AG04450 (cell line): Measurements from ENCODE around the gene RBKS. TPM values are rescaled to one million over a fixed set of nuclear protein-coding genes. Genes with fewer than 3 reads are reported as not detected.

Source experiments
- CTCF ChIA-PET: fragments of 300-600, 350-600 bp; formaldehyde crosslinking; extraction: SDS; loops from one replicate; lab custom pipeline; 2022; ENCODE audit warnings: antibody characterized with exemption, inconsistent platforms; lab: Charles Lee
- POLR2A ChIA-PET: fragments of 350-600 bp; formaldehyde crosslinking; extraction: SDS; loops from one replicate; lab custom pipeline; 2021; ENCODE audit warnings: antibody characterized with exemption, inconsistent platforms; lab: Yijun Ruan, JAX
- DNase-seq: peaks from one replicate; pipeline ENCODE4 v3.0.0-alpha.2; 2011; ENCODE audit warnings: low read depth, low spot score
- H3K27ac ChIP-seq: one replicate; pipeline ENCODE4 v1.5.1; 2012; ENCODE audit warnings: low read depth, low read length, control low read depth
- H3K27me3 ChIP-seq: one replicate; pipeline ENCODE4 v1.6.0; 2012; ENCODE audit warnings: low read length; ENCODE audit not compliant: control insufficient read depth, insufficient read depth
- H3K4me3 ChIP-seq: 2 replicates; pipeline ENCODE4 v1.5.1; 2011; ENCODE audit warnings: mild to moderate bottlenecking, low read depth, low read length, control low read depth
- H3K9me3 ChIP-seq: 2 replicates; pipeline ENCODE4 v1.5.1; 2012; ENCODE audit warnings: low read length; ENCODE audit not compliant: control insufficient read depth, insufficient read depth
- CTCF ChIP-seq: IDR thresholded peaks from 2 replicates; pipeline ENCODE4 v1.5.1; 2011; ENCODE audit warnings: low read depth, low read length, control low read depth, inconsistent platforms
- polyA plus RNA-seq: library from polyadenylated mRNA; depleted of rRNA; stranded (reverse); fragments of >200 nt; gene quantifications from 2 replicates; pipeline ENCODE4 v1.2.3, GENCODE V29; 2011

RBKS gene
- polyA plus RNA-seq, 1 experiment, result 1.5 TPM

GRCh38 chr2:27929916-27930486 lies 39.8 kb upstream of the RBKS start:
- POLR2A ChIA-PET, result interaction anchor here (0.6 kb wide), 1 partner anchor 294 kb away, joined by 7 read pairs; no protein-coding TSS in a partner anchor
- DNase-seq, result no peak
- H3K27ac ChIP-seq, result no peak overlapping the region
- no peak overlapping the region for H3K4me3 ChIP-seq
- no peak for TF ChIP-seq CTCF
- no peaks in the 10 kb centered on the region for H3K9me3 ChIP-seq
- CTCF ChIA-PET, result interaction anchor here (0.5 kb wide), 1 partner anchor 13 kb away, joined by 3 read pairs; no protein-coding TSS in a partner anchor
- no peaks in the 10 kb centered on the region for H3K27me3 ChIP-seq

GRCh38 chr2:27925766-27926472 lies 35.7 kb upstream of the RBKS start:
- Histone ChIP-seq H3K27ac (no peak overlapping the region), H3K9me3 (no peaks in the 10 kb centered on the region), H3K27me3 (no peaks in the 10 kb centered on the region), H3K4me3 (no peak overlapping the region)
- DNase-seq, result no peak
- ChIA-PET CTCF (no interaction called here), POLR2A (interaction anchor here (0.7 kb wide), 1 partner anchor 150 kb away, joined by 4 read pairs; no protein-coding TSS in a partner anchor)
- no peak for TF ChIP-seq CTCF

- H3K9me3 ChIP-seq, result no peaks in the 10 kb centered on the region
- H3K4me3 ChIP-seq, result no peak overlapping the region
- no peak for TF ChIP-seq CTCF
- no peak overlapping the region for H3K27ac ChIP-seq
- POLR2A ChIA-PET, result no interaction called here
- H3K27me3 ChIP-seq, result no peaks in the 10 kb centered on the region
- CTCF ChIA-PET, result no interaction called here
- no peak for DNase-seq
Observed at GRCh38 chr2:27922842-27923241, 32.7 kb upstream of the RBKS start.

GRCh38 chr2:27921880-27922547 lies 31.8 kb upstream of the RBKS start:
- no peak overlapping the region for H3K27ac ChIP-seq
- H3K9me3 ChIP-seq, result no peaks in the 10 kb centered on the region
- CTCF ChIA-PET, result no interaction called here
- no peak for DNase-seq
- TF ChIP-seq CTCF, result no peak
- H3K4me3 ChIP-seq, result no peak overlapping the region
- H3K27me3 ChIP-seq, result no peaks in the 10 kb centered on the region
- POLR2A ChIA-PET, result no interaction called here

GRCh38 chr2:27921424-27921823 lies 31.2 kb upstream of the RBKS start:
- Histone ChIP-seq H3K27ac (no peak overlapping the region), H3K9me3 (no peaks in the 10 kb centered on the region), H3K27me3 (no peaks in the 10 kb centered on the region), H3K4me3 (no peak overlapping the region)
- POLR2A ChIA-PET, result no interaction called here
- CTCF ChIA-PET, result no interaction called here
- TF ChIP-seq CTCF, result no peak
- no peak for DNase-seq
